Stimulated activated CD4-positive, alpha-beta T cell treated with anti-CD3 and anti-CD28 coated beads, Interleukin-15, amount 100 ng/mL, for 1 hour (primary cell): ENCODE data around the gene NRG2.

Experiments used
- DNase-seq, 2 donors: peaks; one replicate each; pipeline ENCODE4 v3.0.0-alpha.2; 2020; ENCODE audit warnings: low read depth in 1 of 2, low spot score in 1 of 2

The NRG2 gene

GRCh38 chr5:139817970-139818369 is 225.1 kb downstream of the NRG2 start:
- no peak for DNase-seq

DNA sequence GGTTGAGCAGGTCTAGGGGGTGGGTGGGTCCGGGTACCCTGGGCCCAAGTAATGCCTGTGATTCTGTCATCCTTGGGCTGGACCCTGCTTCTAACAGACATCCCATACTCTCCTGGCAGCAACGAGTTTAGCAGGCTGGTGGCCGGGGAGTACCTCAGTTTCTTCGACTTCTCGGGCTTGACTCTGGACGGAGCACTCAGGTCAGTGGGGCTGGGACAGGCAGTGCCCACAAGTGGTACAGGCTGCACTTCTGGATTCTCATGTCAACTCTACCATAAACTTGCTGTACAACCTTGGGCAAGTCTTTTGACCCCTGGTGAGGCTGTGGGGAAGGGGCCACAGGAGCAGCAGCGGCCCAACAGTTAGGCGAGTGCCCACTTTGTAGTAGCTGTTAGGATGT is 225.7 kb downstream of the NRG2 start:
- no peak for DNase-seq

- no peak for DNase-seq
Measured at GRCh38 chr5:139816566-139816965, 226.5 kb downstream of the NRG2 start.

GRCh38 chr5:139814704-139815280 is 228.3 kb downstream of the NRG2 start:
- DNase-seq: no peak

- no peak for DNase-seq
Measured at GRCh38 chr5:139814191-139814601, 228.9 kb downstream of the NRG2 start.

DNA sequence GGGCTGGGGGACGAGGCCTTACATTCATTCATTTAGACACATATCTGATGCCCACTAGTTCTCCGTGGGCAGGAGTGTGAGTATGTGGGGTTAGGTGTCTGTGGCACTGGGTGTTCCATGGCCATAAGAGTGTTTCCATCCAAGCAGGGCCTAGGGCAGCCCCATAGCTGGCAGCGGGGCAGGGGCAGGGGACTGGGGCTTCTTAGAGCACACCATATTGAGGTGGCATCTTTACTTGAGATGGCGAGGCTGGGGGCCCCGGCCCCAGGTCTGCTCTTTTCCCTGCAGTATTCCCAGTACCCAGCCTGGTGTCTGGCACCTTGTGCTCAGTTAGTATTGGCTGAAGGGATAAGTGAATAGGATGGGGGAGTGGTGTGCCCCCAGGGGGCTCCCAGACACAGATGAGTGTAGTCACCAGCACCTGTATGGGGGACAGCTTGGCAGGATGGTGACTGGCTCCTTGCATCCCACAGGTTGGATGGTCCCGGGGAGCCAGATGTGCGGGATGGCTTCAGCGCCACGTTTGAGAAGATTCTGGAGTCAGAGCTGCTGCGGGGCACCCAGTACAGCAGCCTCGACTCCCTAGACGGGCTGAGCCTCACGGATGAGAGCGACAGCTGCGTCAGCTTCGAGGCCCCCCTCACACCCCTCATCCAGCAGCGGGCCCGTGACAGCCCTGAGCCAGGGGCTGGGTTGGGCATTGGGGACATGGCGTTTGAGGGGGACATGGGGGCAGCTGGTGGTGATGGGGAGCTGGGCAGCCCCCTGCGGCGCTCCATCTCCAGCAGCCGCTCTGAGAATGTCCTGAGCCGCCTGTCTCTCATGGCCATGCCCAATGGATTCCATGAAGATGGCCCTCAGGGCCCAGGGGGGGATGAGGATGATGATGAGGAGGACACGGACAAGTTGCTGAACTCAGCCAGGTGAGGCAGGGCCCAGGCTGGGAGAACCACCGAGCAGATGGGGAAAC is 230.0 kb downstream of the NRG2 start:
- no peak for DNase-seq

- DNase-seq: no peak
Measured at GRCh38 chr5:139812323-139812722, 230.8 kb downstream of the NRG2 start.

GRCh38 chr5:139811274-139811607 is 231.9 kb downstream of the NRG2 start:
- no peak for DNase-seq

GRCh38 chr5:139810341-139811273 is 232.5 kb downstream of the NRG2 start:
- no peak for DNase-seq

GRCh38 chr5:139809331-139809810 is 233.7 kb downstream of the NRG2 start:
- DNase-seq: no peak

GRCh38 chr5:139808481-139809330 is 234.4 kb downstream of the NRG2 start:
- peak in 1 of 2 donors; percentile 18 for DNase-seq

DNA sequence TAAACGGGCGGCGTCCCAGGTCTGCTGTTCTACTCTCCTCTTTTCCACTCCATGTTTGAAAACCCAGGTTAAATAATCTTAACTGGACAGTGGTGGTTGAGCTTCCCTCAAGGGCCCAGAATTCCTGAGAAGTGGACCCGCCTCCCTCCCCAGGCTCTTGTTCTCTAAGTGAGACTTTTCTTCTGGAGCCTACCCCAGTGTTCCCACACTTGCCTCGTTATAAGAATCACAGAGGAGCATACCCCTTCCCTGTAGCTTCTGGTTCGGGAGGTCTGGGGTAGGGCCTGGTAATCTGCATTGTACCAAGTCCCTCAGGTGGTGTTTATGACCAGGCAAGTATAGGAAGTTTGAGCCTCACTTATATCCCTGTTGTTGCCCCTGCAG is 235.5 kb downstream of the NRG2 start:
- no peak for DNase-seq

DNA sequence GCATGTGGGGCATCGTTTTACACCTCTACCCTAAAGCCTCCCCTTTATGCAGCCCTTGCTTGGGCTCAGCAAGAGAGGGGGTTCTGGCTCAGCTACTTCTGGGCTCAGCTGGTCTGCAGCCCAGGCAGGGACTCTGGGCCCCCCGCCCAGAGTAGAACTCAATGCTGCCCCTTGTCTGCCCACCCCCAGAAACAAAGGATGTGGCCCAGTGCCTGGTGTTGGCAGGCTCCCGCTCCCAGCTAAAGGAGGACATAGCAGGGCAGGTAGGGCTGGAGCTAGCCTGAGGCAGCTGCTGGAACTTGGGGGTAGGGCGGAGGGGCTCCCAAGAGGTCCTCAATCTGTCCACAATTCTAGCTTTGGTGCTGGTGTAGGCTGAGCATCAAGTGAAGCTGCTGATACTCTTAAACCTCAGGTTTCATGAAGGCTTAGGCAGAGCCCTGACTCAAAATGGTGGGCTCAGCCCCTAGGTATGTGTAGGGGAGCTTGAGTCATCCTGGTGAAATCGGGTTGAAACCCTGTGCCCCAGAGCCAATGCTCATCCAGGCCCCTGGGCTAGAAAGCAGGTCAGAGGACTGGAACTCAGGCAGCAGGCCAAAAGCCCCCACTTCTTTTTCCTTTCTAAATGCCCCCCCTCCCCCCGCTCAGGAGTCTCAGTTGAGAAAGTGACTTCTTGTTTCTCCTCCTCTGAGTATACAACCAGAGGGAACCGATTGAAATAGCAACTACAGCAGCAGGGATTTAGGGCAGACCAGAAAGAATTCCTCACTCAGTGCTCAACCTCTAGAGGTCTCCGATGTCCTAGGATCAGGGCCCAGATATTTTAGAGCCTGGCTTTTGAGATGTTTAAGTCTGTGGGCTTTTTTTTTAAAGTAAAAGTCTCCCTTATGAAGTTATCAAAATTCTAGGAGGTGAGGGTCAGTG is 236.1 kb downstream of the NRG2 start:
- no peak for DNase-seq

GRCh38 chr5:139806111-139806510 is 237.0 kb downstream of the NRG2 start:
- no peak for DNase-seq

DNA sequence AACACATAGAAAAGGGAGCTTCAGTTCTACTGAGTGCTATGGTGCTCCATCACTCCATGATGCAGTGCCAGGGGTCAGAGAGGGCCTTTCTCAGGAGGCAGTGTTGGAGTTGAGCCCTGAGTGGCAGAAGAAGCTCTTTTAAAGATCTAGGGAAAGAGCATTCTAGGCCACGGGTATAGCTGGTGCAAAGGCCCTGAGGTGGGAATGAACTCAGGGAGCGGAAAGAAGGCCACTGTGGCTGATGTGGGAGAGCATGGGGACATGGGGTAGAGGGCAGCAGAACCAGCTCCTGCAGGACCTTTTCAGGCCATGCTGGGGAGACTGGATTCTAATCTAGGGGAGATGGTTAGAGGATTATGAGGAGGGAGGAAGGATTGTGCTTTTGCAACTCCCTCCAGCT is 237.6 kb downstream of the NRG2 start:
- DNase-seq: no peak

- no peak for DNase-seq
Measured at GRCh38 chr5:139804800-139805397, 238.2 kb downstream of the NRG2 start.

DNA sequence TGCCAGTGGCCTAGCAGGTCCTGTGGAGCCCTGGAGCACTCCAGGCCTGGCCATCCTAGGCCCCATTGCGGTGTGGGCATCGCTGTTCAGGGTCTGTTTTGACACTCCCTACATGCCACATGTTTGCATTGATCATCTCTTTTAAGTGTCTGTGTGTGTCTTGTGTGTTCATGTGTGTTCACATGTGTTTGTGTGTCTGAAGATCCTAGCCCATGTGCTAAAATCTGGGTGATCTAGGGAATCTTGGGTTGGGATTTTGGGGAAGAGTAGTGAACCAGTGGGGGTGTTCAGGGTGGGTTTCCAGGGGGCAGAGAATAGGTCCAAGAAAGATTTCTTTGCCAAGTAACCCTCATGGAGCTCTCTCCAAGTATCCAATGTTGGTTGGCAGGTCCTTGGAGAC is 239.1 kb downstream of the NRG2 start:
- DNase-seq: no peak

DNA sequence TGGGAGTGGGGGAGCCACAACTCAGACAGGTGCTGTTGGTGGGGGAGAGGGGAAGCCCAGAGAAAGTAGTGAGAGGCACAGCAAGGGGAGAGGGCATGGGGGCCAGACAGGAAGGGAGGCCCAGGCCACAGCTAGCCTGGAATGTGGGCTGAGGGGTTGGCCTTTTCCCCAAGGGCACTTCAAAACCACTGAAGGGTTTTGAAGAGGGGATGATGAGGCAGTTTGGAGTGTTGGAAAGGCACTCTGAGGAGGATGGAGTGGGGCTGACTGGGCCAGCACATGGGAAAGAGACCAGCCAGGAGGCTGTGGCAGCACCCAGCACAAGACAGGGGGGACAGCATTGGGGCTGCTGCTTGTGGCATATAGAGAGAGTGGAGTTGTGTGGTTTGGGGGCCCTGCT is 243.7 kb downstream of the NRG2 start:
- no peak for DNase-seq

DNA sequence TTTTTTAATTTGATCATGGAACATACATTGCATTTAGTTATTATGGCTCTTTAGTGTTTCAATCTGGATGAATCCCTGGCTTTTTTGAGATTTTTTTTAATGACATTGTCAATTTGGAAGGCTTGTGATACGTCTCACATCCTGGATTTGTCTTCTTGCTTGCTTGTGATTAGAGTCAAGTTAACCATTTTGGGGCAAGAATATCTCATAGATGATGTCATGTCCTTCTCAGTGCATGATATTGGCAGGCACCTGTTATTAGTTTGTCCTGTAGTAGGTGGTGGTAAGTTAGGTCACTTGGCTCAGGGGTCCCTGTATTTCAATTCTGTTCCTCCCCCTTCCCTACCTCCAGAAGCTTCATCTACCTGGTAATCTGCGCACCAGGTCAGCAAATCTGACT is 244.2 kb downstream of the NRG2 start:
- DNase-seq: no peak
